ENCODE results near the gene CYP4A22. TPM values are rescaled to one million over a fixed set of nuclear protein-coding genes. Genes with fewer than 3 reads are reported as not detected.
A peak's percentile ranks its signal among the peaks of the same experiment; 100 is the strongest.
"Not testable (repeated sequence)": the region's sequence is repeated elsewhere in the genome, so short reads cannot be mapped to it uniquely, and the experiment has no call there.

CYP4A22 gene, protein sequence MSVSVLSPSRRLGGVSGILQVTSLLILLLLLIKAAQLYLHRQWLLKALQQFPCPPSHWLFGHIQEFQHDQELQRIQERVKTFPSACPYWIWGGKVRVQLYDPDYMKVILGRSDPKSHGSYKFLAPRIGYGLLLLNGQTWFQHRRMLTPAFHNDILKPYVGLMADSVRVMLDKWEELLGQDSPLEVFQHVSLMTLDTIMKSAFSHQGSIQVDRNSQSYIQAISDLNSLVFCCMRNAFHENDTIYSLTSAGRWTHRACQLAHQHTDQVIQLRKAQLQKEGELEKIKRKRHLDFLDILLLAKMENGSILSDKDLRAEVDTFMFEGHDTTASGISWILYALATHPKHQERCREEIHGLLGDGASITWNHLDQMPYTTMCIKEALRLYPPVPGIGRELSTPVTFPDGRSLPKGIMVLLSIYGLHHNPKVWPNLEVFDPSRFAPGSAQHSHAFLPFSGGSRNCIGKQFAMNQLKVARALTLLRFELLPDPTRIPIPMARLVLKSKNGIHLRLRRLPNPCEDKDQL
- not detected for total RNA-seq
- not detected for total RNA-seq (2013)

DNA sequence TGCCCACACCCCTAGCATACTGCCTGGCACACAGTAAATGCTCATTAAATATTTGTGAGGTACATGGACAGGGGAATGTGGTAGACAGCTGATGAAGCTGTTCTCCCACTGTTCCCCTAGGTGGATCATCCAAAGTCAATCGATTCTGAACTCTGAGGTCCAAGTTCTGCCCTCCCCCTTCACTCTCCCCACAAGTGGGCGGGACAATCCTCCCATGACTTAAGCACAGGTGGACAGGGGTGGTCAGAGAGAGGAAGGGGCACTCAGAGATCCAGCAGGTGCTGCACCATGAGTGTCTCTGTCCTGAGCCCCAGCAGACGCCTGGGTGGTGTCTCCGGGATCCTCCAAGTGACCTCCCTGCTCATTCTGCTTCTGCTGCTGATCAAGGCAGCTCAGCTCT, at the start of gene CYP4A22:
Gene CYP4A22 (plus strand): TSS at position 244 of the 400 bp plus-strand sequence. CDS start 45 bp downstream, at position 289.
- ATAC-seq, result no peak
- Histone ChIP-seq H3K27ac (ENCODE audit: low read length) (no peak within 1 kb of the TSS), H3K4me1 (ENCODE audit: control insufficient read depth, insufficient read depth, low read length) (no peaks in the 10 kb centered on the region), H3K9me3 (ENCODE audit: control insufficient read depth, insufficient read depth, low read length) (no peaks in the 10 kb centered on the region), H3K36me3 (ENCODE audit: control insufficient read depth, insufficient read depth, low read length) (no peaks in the 10 kb centered on the region), H3K4me3 (ENCODE audit: low read length) (no peak within 1 kb of the TSS), H3K27me3 (ENCODE audit: control insufficient read depth, insufficient read depth, low read length) (no peaks in the 10 kb centered on the region)
- Mint-ChIP-seq H3K27me3 (ENCODE audit: low read depth in 2 of 2) (peaks cover 8 to 9% of the 10 kb centered on the region in 2 donors), H3K4me3 (no peak within 1 kb of the TSS), H3K36me3 (no peaks in the 10 kb centered on the region), H3K4me1 (no peaks in the 10 kb centered on the region), H3K27ac (no peak within 1 kb of the TSS), H3K9me3 (no peaks in the 10 kb centered on the region)
- intact Hi-C loops (cut with micrococcal nuclease), result no loop called here
- TF ChIP-seq, protein P1, sequence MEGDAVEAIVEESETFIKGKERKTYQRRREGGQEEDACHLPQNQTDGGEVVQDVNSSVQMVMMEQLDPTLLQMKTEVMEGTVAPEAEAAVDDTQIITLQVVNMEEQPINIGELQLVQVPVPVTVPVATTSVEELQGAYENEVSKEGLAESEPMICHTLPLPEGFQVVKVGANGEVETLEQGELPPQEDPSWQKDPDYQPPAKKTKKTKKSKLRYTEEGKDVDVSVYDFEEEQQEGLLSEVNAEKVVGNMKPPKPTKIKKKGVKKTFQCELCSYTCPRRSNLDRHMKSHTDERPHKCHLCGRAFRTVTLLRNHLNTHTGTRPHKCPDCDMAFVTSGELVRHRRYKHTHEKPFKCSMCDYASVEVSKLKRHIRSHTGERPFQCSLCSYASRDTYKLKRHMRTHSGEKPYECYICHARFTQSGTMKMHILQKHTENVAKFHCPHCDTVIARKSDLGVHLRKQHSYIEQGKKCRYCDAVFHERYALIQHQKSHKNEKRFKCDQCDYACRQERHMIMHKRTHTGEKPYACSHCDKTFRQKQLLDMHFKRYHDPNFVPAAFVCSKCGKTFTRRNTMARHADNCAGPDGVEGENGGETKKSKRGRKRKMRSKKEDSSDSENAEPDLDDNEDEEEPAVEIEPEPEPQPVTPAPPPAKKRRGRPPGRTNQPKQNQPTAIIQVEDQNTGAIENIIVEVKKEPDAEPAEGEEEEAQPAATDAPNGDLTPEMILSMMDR (IDR thresholded peaks at IDR 0.05), result no peak
- DNase-seq, result no peak
- 79% methylated on average over 3 of the region's 4 CpGs for WGBS (ENCODE audit: insufficient coverage)

DNA sequence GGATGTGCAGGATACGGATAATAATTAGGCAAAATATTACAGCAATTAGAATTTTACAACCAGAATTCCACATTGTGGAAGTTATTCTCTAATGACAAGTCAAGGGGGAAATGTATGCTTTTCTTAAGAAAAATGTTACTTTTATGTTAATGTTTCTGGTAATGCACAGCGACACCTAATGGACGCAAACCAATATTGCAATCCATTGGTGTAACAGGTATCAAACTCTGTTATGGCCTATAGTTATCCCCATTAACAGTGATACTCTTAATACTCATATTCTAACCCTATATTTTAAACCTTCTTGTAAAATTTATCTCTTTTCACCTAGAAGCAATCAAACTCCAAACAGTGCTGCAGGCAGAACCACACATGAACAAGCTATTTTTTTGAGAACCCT, 47.9 kb upstream of the CYP4A22 start:
- DNase-seq (peak in 1 of 2 donors; percentile 56), ATAC-seq (peak in 1 of 3 donors; percentile 49)
- H3K4me3 Mint-ChIP-seq; H3K36me3 ChIP-seq (ENCODE audit: control insufficient read depth, insufficient read depth, low read length); H3K36me3 Mint-ChIP-seq; H3K27ac Mint-ChIP-seq; H3K4me1 ChIP-seq (ENCODE audit: control insufficient read depth, insufficient read depth, low read length); intact Hi-C loops (cut with micrococcal nuclease); H3K4me3 ChIP-seq (ENCODE audit: low read length); H3K4me1 Mint-ChIP-seq; H3K9me3 ChIP-seq (ENCODE audit: control insufficient read depth, insufficient read depth, low read length); H3K9me3 Mint-ChIP-seq; H3K27me3 ChIP-seq (ENCODE audit: control insufficient read depth, insufficient read depth, low read length); H3K27me3 Mint-ChIP-seq (ENCODE audit: low read depth in 2 of 2); H3K27ac ChIP-seq (ENCODE audit: low read length): not testable (repeated sequence)
- WGBS (ENCODE audit: insufficient coverage), result 0% methylated on average over 2 of the region's 3 CpGs
- TF ChIP-seq, protein P1 (IDR thresholded peaks at IDR 0.05), result peak; percentile 51

DNA sequence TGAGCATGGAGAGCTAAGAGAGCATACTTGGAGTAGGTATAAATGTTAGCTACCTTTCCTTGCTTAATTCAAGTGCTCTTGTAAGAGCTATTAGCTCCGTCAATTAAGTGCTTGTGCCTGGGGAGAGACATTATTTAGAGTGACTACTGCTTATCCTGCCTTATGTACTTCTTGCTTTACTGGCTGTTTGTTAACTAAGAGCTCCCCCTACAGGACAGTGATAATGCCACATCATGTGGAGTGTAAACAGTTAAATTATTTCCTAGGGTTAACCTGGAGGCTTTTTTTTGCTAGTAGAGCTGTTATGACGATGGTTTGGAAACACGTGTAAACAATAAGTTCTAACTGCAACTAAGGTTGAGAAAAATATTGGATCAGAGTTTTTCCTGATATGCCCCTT, 45.8 kb upstream of the CYP4A22 start:
- H3K9me3 ChIP-seq (ENCODE audit: control insufficient read depth, insufficient read depth, low read length); H3K27ac Mint-ChIP-seq; ATAC-seq; H3K36me3 ChIP-seq (ENCODE audit: control insufficient read depth, insufficient read depth, low read length); H3K9me3 Mint-ChIP-seq; H3K27me3 ChIP-seq (ENCODE audit: control insufficient read depth, insufficient read depth, low read length); H3K4me1 Mint-ChIP-seq; intact Hi-C loops (cut with micrococcal nuclease); H3K36me3 Mint-ChIP-seq; H3K27ac ChIP-seq (ENCODE audit: low read length); DNase-seq; H3K27me3 Mint-ChIP-seq (ENCODE audit: low read depth in 2 of 2); H3K4me3 Mint-ChIP-seq; H3K4me1 ChIP-seq (ENCODE audit: control insufficient read depth, insufficient read depth, low read length); H3K4me3 ChIP-seq (ENCODE audit: low read length): not testable (repeated sequence)
- no CpG with 5 or more reads among the region's 3 CpGs for WGBS (ENCODE audit: insufficient coverage)

DNA sequence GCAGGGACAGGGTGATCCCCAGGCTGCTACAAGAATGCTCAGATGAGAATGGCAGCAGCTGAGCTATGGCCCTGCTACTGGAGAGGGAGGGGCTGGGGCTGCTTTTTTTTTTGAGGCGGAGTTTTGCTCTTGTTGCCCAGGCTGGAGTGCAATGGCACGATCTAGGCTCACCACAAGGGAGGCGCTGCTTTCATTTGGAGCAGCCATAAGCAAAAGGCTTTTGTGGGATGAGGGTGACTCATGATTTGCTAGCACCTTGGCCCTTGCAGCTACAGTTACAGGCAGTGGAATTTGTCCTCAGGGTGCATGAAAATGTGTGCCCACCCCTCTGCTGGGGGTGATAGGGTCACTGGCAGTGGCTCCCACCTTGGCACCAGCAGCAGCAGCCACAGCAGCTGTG, 32.4 kb upstream of the CYP4A22 start:
- no peaks in the 10 kb centered on the region for H3K36me3 Mint-ChIP-seq

More for the DNA sequence above, 32.4 kb upstream of the CYP4A22 start:
- Histone ChIP-seq H3K4me3 (ENCODE audit: low read length) (no peak overlapping the region), H3K9me3 (ENCODE audit: control insufficient read depth, insufficient read depth, low read length) (peaks cover 9% of the 10 kb centered on the region), H3K4me1 (ENCODE audit: control insufficient read depth, insufficient read depth, low read length) (no peaks in the 10 kb centered on the region), H3K27ac (ENCODE audit: low read length) (no peak overlapping the region), H3K36me3 (ENCODE audit: control insufficient read depth, insufficient read depth, low read length) (no peaks in the 10 kb centered on the region), H3K27me3 (ENCODE audit: control insufficient read depth, insufficient read depth, low read length) (no peaks in the 10 kb centered on the region)
- no peaks in the 10 kb centered on the region for H3K4me1 Mint-ChIP-seq
- intact Hi-C loops (cut with micrococcal nuclease), result no loop called here
- H3K4me3 Mint-ChIP-seq, result no peak overlapping the region
- DNase-seq, result no peak
- WGBS (ENCODE audit: insufficient coverage), result 91% methylated on average over 3 of the region's 3 CpGs
- H3K27ac Mint-ChIP-seq, result no peak overlapping the region
- ATAC-seq, result no peak
- TF ChIP-seq, protein P1 (IDR thresholded peaks at IDR 0.05), result no peak
- peaks cover 6 to 7% of the 10 kb centered on the region in 2 donors for H3K9me3 Mint-ChIP-seq
- peaks cover 10 to 13% of the 10 kb centered on the region in 2 donors for H3K27me3 Mint-ChIP-seq (ENCODE audit: low read depth in 2 of 2)
